SK-N-MC (cell line): ENCODE data around the gene CSRNP2.

Experiments used
- EZH2 ChIP-seq: fragments of 200-600 bp; sonication (generic); IDR thresholded peaks from one replicate; pipeline ENCODE4 v1.6.1; 2017; ENCODE audit warnings: antibody characterized with exemption
- POLR2AphosphoS5 ChIP-seq: IDR thresholded peaks from 2 replicates; pipeline ENCODE4 v1.6.1; 2012; ENCODE audit warnings: mild to moderate bottlenecking, low read depth, low read length, borderline replicate concordance

- TF ChIP-seq POLR2AphosphoS5 = no peak
- TF ChIP-seq EZH2 = no peak
Observed at GRCh38 chr12:51076236-51076930, 7.0 kb downstream of the CSRNP2 start.
